Esophagus (tissue), 2 donors: ENCODE measurements around the gene FOXP1. TPM values are rescaled to one million over a fixed set of nuclear protein-coding genes. Genes with fewer than 3 reads are reported as not detected.

ENCODE experiments used
- H3K27ac ChIP-seq, 2 donors: one replicate each; pipeline ENCODE4 v1.5.1; 2013; ENCODE audit warnings: low read depth in 2 of 2, mild to moderate bottlenecking in 2 of 2, inconsistent platforms in 1 of 2, low read length in 1 of 2, moderate library complexity in 1 of 2
- H3K27me3 ChIP-seq, 2 donors: one replicate each; pipeline ENCODE4 v1.6.1; 2013; ENCODE audit warnings: low read length in 2 of 2, control low read depth in 1 of 2, mild to moderate bottlenecking in 1 of 2; ENCODE audit not compliant: insufficient read depth in 2 of 2, control insufficient read depth in 1 of 2
- H3K36me3 ChIP-seq, 2 donors: one replicate each; pipeline ENCODE4 v1.6.1; 2013; ENCODE audit warnings: low read length in 1 of 2; ENCODE audit not compliant: control insufficient read depth in 2 of 2, insufficient read depth in 2 of 2
- H3K4me1 ChIP-seq, 2 donors: one replicate each; pipeline ENCODE4 v1.6.1; 2013; ENCODE audit warnings: low read length in 1 of 2; ENCODE audit not compliant: control insufficient read depth in 2 of 2, insufficient read depth in 2 of 2
- H3K4me3 ChIP-seq, 2 donors: one replicate each; pipeline ENCODE4 v1.5.1; 2013; ENCODE audit warnings: low read length in 2 of 2, mild to moderate bottlenecking in 2 of 2, low read depth in 1 of 2, moderate library complexity in 1 of 2
- H3K9me3 ChIP-seq, 2 donors: one replicate each; pipeline ENCODE4 v1.6.1; 2013; ENCODE audit warnings: mild to moderate bottlenecking in 2 of 2, low read depth in 1 of 2, low read length in 1 of 2, moderate library complexity in 1 of 2; ENCODE audit not compliant: control insufficient read depth in 2 of 2, insufficient read depth in 1 of 2
- WGBS, 2 donors: extraction: QIAGEN DNeasy Blood & Tissue Kit; methylation state at CpG; one replicate each; pipeline ENCODE4 v1.1.7; 2013; 5-methylcytosine and 5-hydroxymethylcytosine counted together
- polyA plus RNA-seq, 2 donors: library from polyadenylated mRNA; stranded (reverse); fragments of 200-250 nt; gene quantifications; one replicate each; pipeline ENCODE4 v1.2.3, GENCODE V29; 2013
- donor health status: healthy with polysubstance abuse.
- donor health status: Bipolar disorder and iron deficiency.

FOXP1 gene
- polyA plus RNA-seq, 2 donors: 10.7 to 20.4 TPM

GRCh38 chr3:71360764-71361163, 222.8 kb downstream of the FOXP1 start:
- no peaks in the 10 kb centered on the region for H3K4me1 ChIP-seq

DNA sequence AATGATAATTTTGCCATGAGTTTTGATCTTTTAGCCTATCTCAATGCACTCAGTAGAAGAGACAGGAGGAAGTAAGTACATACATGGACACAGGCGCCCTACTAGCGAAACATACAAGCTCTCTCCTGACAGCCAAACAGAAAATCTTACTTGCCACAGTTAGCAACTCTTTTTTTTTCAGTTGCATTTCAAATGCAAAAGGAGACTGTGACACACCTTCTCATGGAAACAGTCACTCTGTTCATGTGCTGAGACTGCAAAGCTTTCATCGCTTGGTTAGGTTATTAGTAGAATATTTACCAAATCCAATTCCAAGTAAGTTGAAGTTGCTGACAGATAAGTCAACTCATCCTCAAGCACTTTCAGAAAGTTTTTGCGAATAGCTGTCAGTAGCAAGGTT, 223.3 kb downstream of the FOXP1 start:
- H3K4me1 ChIP-seq: no peaks in the 10 kb centered on the region
- H3K4me3 ChIP-seq: no peak overlapping the region
- H3K36me3 ChIP-seq: no peaks in the 10 kb centered on the region
- 93 to 94% methylated on average over 4 of the region's 4 CpGs for WGBS, 2 donors
- no peaks in the 10 kb centered on the region for H3K9me3 ChIP-seq
- no peaks in the 10 kb centered on the region for H3K27me3 ChIP-seq
- no peak overlapping the region for H3K27ac ChIP-seq

More at GRCh38 chr3:71360764-71361163, 222.8 kb downstream of the FOXP1 start:
- no peaks in the 10 kb centered on the region for H3K9me3 ChIP-seq
- no peak overlapping the region for H3K4me3 ChIP-seq
- no peak overlapping the region for H3K27ac ChIP-seq
- H3K27me3 ChIP-seq: no peaks in the 10 kb centered on the region
- H3K36me3 ChIP-seq: no peaks in the 10 kb centered on the region
- 73 to 84% methylated on average over 2 of the region's 2 CpGs for WGBS, 2 donors

- no peaks in the 10 kb centered on the region for H3K27me3 ChIP-seq
- H3K9me3 ChIP-seq: no peaks in the 10 kb centered on the region
- H3K4me3 ChIP-seq: no peak overlapping the region
- H3K4me1 ChIP-seq: no peaks in the 10 kb centered on the region
- H3K36me3 ChIP-seq: no peaks in the 10 kb centered on the region
- WGBS, 2 donors: 89% methylated on average over 8 of the region's 8 CpGs
- no peak overlapping the region for H3K27ac ChIP-seq
Observed at GRCh38 chr3:71358243-71358642, 225.3 kb downstream of the FOXP1 start.

DNA sequence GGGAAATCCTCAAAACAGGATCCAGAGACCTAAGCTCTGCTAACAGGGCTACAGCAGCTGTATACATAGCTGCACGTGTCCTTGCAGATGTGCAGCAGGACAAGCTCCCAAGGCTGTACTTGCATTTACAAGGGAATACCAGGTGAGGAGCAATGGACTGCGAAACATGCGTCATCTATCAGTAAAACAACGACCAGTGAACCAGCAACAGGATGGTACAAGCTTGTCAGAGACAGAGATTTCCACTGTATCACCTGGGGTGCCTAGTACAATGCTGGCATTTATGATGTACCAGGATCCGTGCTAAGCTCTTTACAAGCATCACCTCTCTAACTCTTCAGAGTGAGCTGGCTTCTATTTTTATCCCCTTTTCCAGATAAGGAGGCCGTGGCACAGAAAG, 227.3 kb downstream of the FOXP1 start:
- no peaks in the 10 kb centered on the region for H3K4me1 ChIP-seq
- H3K9me3 ChIP-seq: no peaks in the 10 kb centered on the region
- no peak overlapping the region for H3K27ac ChIP-seq
- WGBS, 2 donors: 69 to 70% methylated on average over 6 of the region's 6 CpGs
- no peak overlapping the region for H3K4me3 ChIP-seq
- no peaks in the 10 kb centered on the region for H3K36me3 ChIP-seq
- H3K27me3 ChIP-seq: no peaks in the 10 kb centered on the region

DNA sequence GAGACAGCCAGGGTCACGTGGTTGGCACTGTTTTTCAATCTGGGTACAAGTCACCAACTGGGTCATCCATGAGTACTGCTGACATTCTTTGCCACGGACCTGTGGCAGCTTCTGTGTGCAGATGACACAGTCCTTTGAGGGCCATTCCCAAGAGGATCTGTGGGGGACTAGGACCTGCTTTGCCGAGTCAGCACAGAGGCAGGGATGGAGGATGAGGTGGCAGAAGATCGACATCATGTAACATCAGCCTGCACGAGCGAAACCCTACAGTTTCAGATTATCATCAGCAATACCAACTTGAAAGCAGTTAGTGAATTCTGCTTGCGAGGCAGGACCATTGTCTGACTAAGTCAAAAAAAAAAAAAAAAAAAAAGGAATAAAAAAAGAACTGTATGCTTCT, 227.7 kb downstream of the FOXP1 start:
- H3K9me3 ChIP-seq: no peaks in the 10 kb centered on the region
- no peaks in the 10 kb centered on the region for H3K27me3 ChIP-seq
- H3K36me3 ChIP-seq: no peaks in the 10 kb centered on the region
- H3K4me3 ChIP-seq: no peak overlapping the region
- 68 to 75% methylated on average over 7 of the region's 7 CpGs for WGBS, 2 donors
- H3K27ac ChIP-seq: no peak overlapping the region
- no peaks in the 10 kb centered on the region for H3K4me1 ChIP-seq

- H3K27ac ChIP-seq: no peak overlapping the region
- no peaks in the 10 kb centered on the region for H3K4me1 ChIP-seq
- H3K4me3 ChIP-seq: no peak overlapping the region
- H3K27me3 ChIP-seq: no peaks in the 10 kb centered on the region
- no peaks in the 10 kb centered on the region for H3K9me3 ChIP-seq
- H3K36me3 ChIP-seq: no peaks in the 10 kb centered on the region
- 92 to 93% methylated on average over 5 of the region's 5 CpGs for WGBS, 2 donors
Observed at GRCh38 chr3:71355037-71355436, 228.5 kb downstream of the FOXP1 start.

DNA sequence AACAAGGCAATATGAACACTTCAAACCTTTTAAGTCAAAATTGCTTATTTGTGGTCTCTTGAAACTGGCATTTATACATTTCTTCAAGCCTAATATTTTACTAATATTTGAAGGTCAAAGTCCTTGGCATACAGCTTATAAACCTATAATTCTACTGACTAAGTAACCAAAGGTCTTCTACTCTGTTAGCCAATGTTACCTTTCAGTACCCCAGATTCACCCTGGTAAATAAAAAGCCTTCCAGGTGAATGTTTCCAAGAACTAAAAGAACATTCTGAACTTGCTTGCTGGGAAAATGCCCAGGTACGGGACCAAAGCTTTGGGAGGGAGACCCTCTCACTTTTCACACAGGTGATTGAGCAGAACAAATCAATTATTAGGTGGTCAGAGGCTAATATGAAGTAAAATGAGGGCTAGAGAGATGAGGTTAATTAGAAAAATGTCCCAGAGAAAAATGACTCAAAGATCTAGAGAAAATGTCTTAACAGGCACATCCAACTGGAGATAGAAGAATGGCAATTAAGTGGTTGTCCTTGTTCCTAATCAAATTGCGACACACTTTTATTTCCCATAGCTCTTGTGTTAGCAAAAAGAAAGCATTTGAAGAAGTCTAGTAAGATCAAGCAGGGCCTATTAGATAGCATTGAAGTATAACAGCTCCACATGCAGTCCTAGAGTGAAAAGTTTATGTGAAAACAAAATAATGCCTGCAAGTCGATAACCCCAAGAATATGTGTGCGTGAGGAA, 232.0 kb downstream of the FOXP1 start:
- Histone ChIP-seq H3K27ac (no peak overlapping the region), H3K4me3 (no peak overlapping the region), H3K4me1 (peaks cover 0 to 2% of the 10 kb centered on the region in 2 donors), H3K9me3 (no peaks in the 10 kb centered on the region), H3K36me3 (no peaks in the 10 kb centered on the region), H3K27me3 (no peaks in the 10 kb centered on the region)
- WGBS, 2 donors: 85 to 97% methylated on average over 4 of the region's 4 CpGs

DNA sequence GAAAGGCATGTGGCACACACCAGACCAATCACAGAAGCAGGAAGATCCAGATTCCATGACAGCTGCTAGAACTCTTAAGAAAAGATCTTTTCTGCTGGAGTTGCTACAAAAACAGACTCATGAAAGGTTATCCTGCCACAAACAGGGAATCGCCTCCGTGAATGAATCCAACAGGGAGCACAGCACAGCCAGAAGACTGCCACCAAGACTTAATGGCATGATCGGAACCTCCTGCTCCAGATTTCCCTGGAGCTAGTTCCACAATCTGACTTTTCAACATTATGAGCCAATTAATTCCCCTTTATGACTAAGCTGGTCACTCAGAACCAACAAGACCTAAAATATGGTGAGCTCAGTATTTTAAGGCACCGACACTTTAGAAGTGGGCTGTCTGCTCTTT, 232.5 kb downstream of the FOXP1 start:
- WGBS, 2 donors: 88 to 89% methylated on average over 4 of the region's 4 CpGs
- no peaks in the 10 kb centered on the region for H3K36me3 ChIP-seq
- no peak overlapping the region for H3K27ac ChIP-seq
- H3K27me3 ChIP-seq: no peaks in the 10 kb centered on the region
- H3K4me1 ChIP-seq: peaks cover 0 to 2% of the 10 kb centered on the region in 2 donors
- H3K4me3 ChIP-seq: no peak overlapping the region
- no peaks in the 10 kb centered on the region for H3K9me3 ChIP-seq

DNA sequence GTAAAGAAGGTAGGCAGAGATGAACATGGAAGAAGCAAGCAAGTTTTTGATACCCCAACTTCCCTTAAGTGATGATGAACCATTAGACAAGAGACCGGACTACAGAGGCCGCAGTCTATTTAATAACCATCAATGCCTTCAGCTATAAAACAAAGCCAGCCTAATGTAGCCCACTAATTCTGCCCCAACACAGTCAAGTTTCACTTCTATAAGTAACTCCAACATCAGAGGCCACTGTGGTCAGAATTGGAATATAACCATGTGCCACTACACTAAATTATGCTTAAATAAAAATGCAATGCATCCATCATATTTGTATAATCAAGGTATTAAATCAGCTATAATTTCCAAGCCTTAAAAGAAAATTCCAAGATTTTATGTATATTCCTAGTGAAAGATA, 234.7 kb downstream of the FOXP1 start:
- H3K36me3 ChIP-seq: no peaks in the 10 kb centered on the region
- WGBS, 2 donors: 95 to 98% methylated on average over 2 of the region's 2 CpGs

DNA sequence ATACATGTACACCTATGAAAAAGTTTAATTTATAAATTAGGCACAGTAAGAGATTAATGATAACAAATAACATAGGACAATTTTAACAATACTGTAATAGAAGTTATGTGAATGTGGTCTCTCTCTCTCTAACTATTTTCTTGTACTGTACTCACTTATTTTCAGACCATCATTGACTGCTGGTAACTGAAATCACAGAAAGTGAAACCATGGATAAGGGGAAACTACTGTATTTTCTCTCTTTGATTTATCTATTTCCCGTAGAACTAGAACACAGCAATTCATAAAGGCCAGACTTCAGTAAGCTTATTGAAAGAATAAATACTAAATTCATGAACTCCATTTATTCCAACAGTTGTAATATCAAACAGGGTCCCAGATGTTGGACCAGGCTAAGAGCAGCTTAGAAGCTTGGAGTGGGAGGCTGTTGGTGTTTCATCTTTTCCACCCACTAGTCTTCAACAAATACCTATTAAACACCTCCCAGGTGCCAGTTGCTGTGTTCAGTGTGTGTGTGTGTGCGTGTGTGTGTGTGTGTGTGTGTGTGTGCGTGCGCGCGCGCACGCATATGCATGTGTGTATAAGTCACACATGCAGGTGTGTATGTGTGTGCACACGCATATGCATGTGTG, 235.4 kb downstream of the FOXP1 start:
- 86 to 88% methylated on average over 9 of the region's 9 CpGs for WGBS, 2 donors
- Histone ChIP-seq H3K4me1 (peaks cover 0 to 2% of the 10 kb centered on the region in 2 donors), H3K27me3 (no peaks in the 10 kb centered on the region), H3K9me3 (no peaks in the 10 kb centered on the region), H3K36me3 (no peaks in the 10 kb centered on the region), H3K27ac (no peak overlapping the region), H3K4me3 (no peak overlapping the region)

More for the DNA sequence above, 234.7 kb downstream of the FOXP1 start:
- peaks cover 0 to 2% of the 10 kb centered on the region in 2 donors for H3K4me1 ChIP-seq
- H3K27me3 ChIP-seq: no peaks in the 10 kb centered on the region
- no peaks in the 10 kb centered on the region for H3K9me3 ChIP-seq
- H3K4me3 ChIP-seq: no peak overlapping the region
- no peak overlapping the region for H3K27ac ChIP-seq
